CD8-positive, alpha-beta memory T cell (primary cell): ENCODE data around the gene ARHGEF40. TPM values are rescaled to one million over a fixed set of nuclear protein-coding genes. Genes with fewer than 3 reads are reported as not detected.

ENCODE experiments used
- CTCF ChIA-PET: fragments of 350-600 bp; sonication (Branson Sonifier 250); formaldehyde crosslinking; loops from one replicate; lab custom pipeline; 2021; ENCODE audit warnings: antibody characterized with exemption; lab: Charles Lee
- POLR2A ChIA-PET: fragments of 350-600 bp; sonication (Branson Sonifier 250); formaldehyde crosslinking; loops from one replicate; lab custom pipeline; 2021; ENCODE audit warnings: antibody characterized with exemption; lab: Charles Lee
- DNase-seq, 5 donors: peaks; one replicate each; pipeline versions ENCODE4 v3.0.0 to v3.0.0-alpha.2; 2020 to 2022; ENCODE audit warnings: mixed read lengths in 1 of 5
- H3K27ac ChIP-seq: one replicate; pipeline ENCODE4 v1.7.0; 2013; ENCODE audit warnings: low read depth, mild to moderate bottlenecking, low read length, moderate library complexity
- H3K27me3 ChIP-seq: 2 replicates; pipeline ENCODE4 v1.7.0; 2013; ENCODE audit warnings: low read length, mild to moderate bottlenecking; ENCODE audit not compliant: insufficient read depth, poor library complexity, severe bottlenecking
- H3K36me3 ChIP-seq: 2 replicates; pipeline ENCODE4 v1.7.0; 2013; ENCODE audit warnings: mild to moderate bottlenecking, low read length, moderate library complexity; ENCODE audit not compliant: insufficient read depth
- H3K4me1 ChIP-seq: 2 replicates; pipeline ENCODE4 v1.7.0; 2013; ENCODE audit warnings: mild to moderate bottlenecking, low read length, moderate library complexity; ENCODE audit not compliant: insufficient read depth
- H3K4me3 ChIP-seq: 2 replicates; pipeline ENCODE4 v1.7.0; 2013; ENCODE audit warnings: mild to moderate bottlenecking, low read length
- H3K9me3 ChIP-seq: 2 replicates; pipeline ENCODE4 v1.7.0; 2013; ENCODE audit warnings: mild to moderate bottlenecking, low read length
- H3K27ac Mint-ChIP-seq, 8 donors: one replicate each; pipeline ENCODE4 v1.8.0; 2020 to 2021; ENCODE audit warnings: mixed read lengths in 8 of 8, mild to moderate bottlenecking in 6 of 8, inconsistent platforms in 3 of 8, moderate library complexity in 3 of 8
- H3K27me3 Mint-ChIP-seq, 2 donors: one replicate each; pipeline ENCODE4 v1.8.0; 2020 to 2021; ENCODE audit warnings: mixed read lengths in 2 of 2, mild to moderate bottlenecking in 1 of 2, moderate library complexity in 1 of 2
- H3K36me3 Mint-ChIP-seq, 3 donors: one replicate each; pipeline ENCODE4 v1.8.0; 2020 to 2021; ENCODE audit warnings: mixed read lengths in 3 of 3, inconsistent platforms in 1 of 3, mild to moderate bottlenecking in 1 of 3
- H3K4me1 Mint-ChIP-seq, 3 donors: one replicate each; pipeline ENCODE4 v1.8.0; 2020 to 2021; ENCODE audit warnings: mixed read lengths in 3 of 3, inconsistent platforms in 1 of 3, mild to moderate bottlenecking in 1 of 3
- H3K4me3 Mint-ChIP-seq, 7 donors: one replicate each; pipeline ENCODE4 v1.8.0; 2020 to 2021; ENCODE audit warnings: mixed read lengths in 7 of 7, mild to moderate bottlenecking in 6 of 7, moderate library complexity in 4 of 7, inconsistent platforms in 2 of 7
- H3K9me3 Mint-ChIP-seq, 5 donors: one replicate each; pipeline ENCODE4 v1.8.0; 2020 to 2022; ENCODE audit warnings: mixed read lengths in 5 of 5, mild to moderate bottlenecking in 3 of 5, moderate library complexity in 2 of 5, inconsistent platforms in 1 of 5
- polyA plus RNA-seq: library from polyadenylated mRNA; unstranded; fragments of 300-500 nt; fragmentation: Illumina TruSeq; gene quantifications from one replicate; pipeline ENCODE4 v1.2.3, GENCODE V29; 2021
- total RNA-seq, 2 experiments: library from RNA; stranded (reverse); gene quantifications; one replicate each; pipeline ENCODE4 v1.2.3, GENCODE V29; 2021

The ARHGEF40 gene
- total and polyA plus RNA-seq, 3 experiments from 2014 or later: 0.16 to 0.40 (median 0.39) TPM

- no peak for DNase-seq
- peaks cover 0 to 5% (median 0%) of the 10 kb centered on the region in 3 donors for H3K36me3 Mint-ChIP-seq
- peaks cover 12 to 14% of the 10 kb centered on the region in 2 donors for H3K27me3 Mint-ChIP-seq
- H3K36me3 ChIP-seq: no peaks in the 10 kb centered on the region
- ChIA-PET POLR2A (no interaction called here), CTCF (interaction anchor here (3.5 to 12.2 kb wide), 3 partner anchors 11 to 84 kb away, joined by 20 to 201 read pairs (median 89); no protein-coding TSS in a partner anchor)
- H3K4me3 Mint-ChIP-seq: peak overlapping the region; percentile 8 to 93 (median 86)
- peaks cover 15% of the 10 kb centered on the region for H3K4me1 ChIP-seq
- H3K27me3 ChIP-seq: no peaks in the 10 kb centered on the region
- H3K27ac ChIP-seq: no peak overlapping the region
- H3K27ac Mint-ChIP-seq: peak overlapping the region in 6 of 8 donors; percentile 63 to 93 (median 87)
- peaks cover 0 to 2% (median 0%) of the 10 kb centered on the region in 5 donors for H3K9me3 Mint-ChIP-seq
- peaks cover 21 to 26% (median 23%) of the 10 kb centered on the region in 3 donors for H3K4me1 Mint-ChIP-seq
- H3K9me3 ChIP-seq: no peaks in the 10 kb centered on the region
- no peak overlapping the region for H3K4me3 ChIP-seq
Measured at GRCh38 chr14:21099596-21099985, 29.5 kb downstream of the ARHGEF40 start.

- H3K9me3 Mint-ChIP-seq: peaks cover 0 to 2% (median 0%) of the 10 kb centered on the region in 5 donors
- H3K27me3 ChIP-seq: no peaks in the 10 kb centered on the region
- H3K4me3 Mint-ChIP-seq: peak within 1 kb of the TSS in 5 of 7 donors; percentile 20 to 93 (median 83)
- no peaks in the 10 kb centered on the region for H3K36me3 ChIP-seq
- no peak within 1 kb of the TSS for H3K27ac ChIP-seq
- DNase-seq: no peak
- peaks cover 23 to 29% (median 28%) of the 10 kb centered on the region in 3 donors for H3K4me1 Mint-ChIP-seq
- H3K27me3 Mint-ChIP-seq: peaks cover 13 to 14% of the 10 kb centered on the region in 2 donors
- no peak within 1 kb of the TSS for H3K4me3 ChIP-seq
- peak within 1 kb of the TSS in 3 of 8 donors; percentile 73 to 86 (median 85) for H3K27ac Mint-ChIP-seq
- CTCF ChIA-PET: interaction anchor here (1.0 to 12.2 kb wide), 5 partner anchors 7 to 129 kb away, joined by 4 to 201 read pairs (median 89); no protein-coding TSS in a partner anchor
- POLR2A ChIA-PET: no interaction called here
- no peaks in the 10 kb centered on the region for H3K9me3 ChIP-seq
- H3K4me1 ChIP-seq: peaks cover 20% of the 10 kb centered on the region
- peaks cover 0 to 5% (median 0%) of the 10 kb centered on the region in 3 donors for H3K36me3 Mint-ChIP-seq
Measured at GRCh38 chr14:21100931-21101330, 30.8 kb downstream of the ARHGEF40 start, which contains the start of gene TMEM253. TMEM253 (plus strand) TSS chr14:21101066; CDS start chr14:21101344, 278 bp downstream.

- peaks cover 25 to 33% (median 31%) of the 10 kb centered on the region in 3 donors for H3K4me1 Mint-ChIP-seq
- ChIA-PET CTCF (interaction anchor here (1.0 to 12.2 kb wide), 6 partner anchors 8 to 130 kb away, joined by 4 to 201 read pairs (median 68); partner anchors contain the start of gene ARHGEF40), POLR2A (no interaction called here)
Measured at GRCh38 chr14:21101802-21102413, 31.8 kb downstream of the ARHGEF40 start.

GRCh38 chr14:21102521-21103410 lies 32.7 kb downstream of the ARHGEF40 start:
- no peak overlapping the region for H3K27ac ChIP-seq

More at GRCh38 chr14:21101802-21102413, 31.8 kb downstream of the ARHGEF40 start:
- H3K4me3 Mint-ChIP-seq: peak overlapping the region in 3 of 7 donors; percentile 6 to 32 (median 19)
- no peak overlapping the region for H3K27ac ChIP-seq
- H3K9me3 Mint-ChIP-seq: peaks cover 0 to 2% (median 0%) of the 10 kb centered on the region in 5 donors
- H3K36me3 Mint-ChIP-seq: peaks cover 0 to 5% (median 0%) of the 10 kb centered on the region in 3 donors
- no peaks in the 10 kb centered on the region for H3K27me3 ChIP-seq
- H3K9me3 ChIP-seq: no peaks in the 10 kb centered on the region
- peak overlapping the region in 2 of 8 donors; percentile 34 to 73 for H3K27ac Mint-ChIP-seq
- peaks cover 13 to 14% of the 10 kb centered on the region in 2 donors for H3K27me3 Mint-ChIP-seq
- H3K36me3 ChIP-seq: no peaks in the 10 kb centered on the region
- DNase-seq: no peak
- H3K4me1 ChIP-seq: peaks cover 25% of the 10 kb centered on the region
- no peak overlapping the region for H3K4me3 ChIP-seq

GRCh38 chr14:21103411-21103709 lies 33.3 kb downstream of the ARHGEF40 start:
- peak overlapping the region; percentile 98 for H3K27ac ChIP-seq
- ChIA-PET CTCF (interaction anchor here (0.6 to 12.2 kb wide), 13 partner anchors 10 to 133 kb away, joined by 3 to 201 read pairs (median 8); partner anchors contain the start of gene ARHGEF40), POLR2A (interaction anchor here (1.7 to 2.8 kb wide), 4 partner anchors 11 to 88 kb away, joined by 4 to 11 read pairs (median 10); partner anchors contain the start of gene NDRG2)
- peaks cover 25% of the 10 kb centered on the region for H3K4me1 ChIP-seq
- peaks cover 13 to 14% of the 10 kb centered on the region in 2 donors for H3K27me3 Mint-ChIP-seq
- H3K27me3 ChIP-seq: no peaks in the 10 kb centered on the region
- H3K36me3 Mint-ChIP-seq: peaks cover 0 to 5% (median 0%) of the 10 kb centered on the region in 3 donors
- H3K4me1 Mint-ChIP-seq: peaks cover 22 to 34% (median 25%) of the 10 kb centered on the region in 3 donors
- H3K4me3 ChIP-seq: peak overlapping the region; percentile 99
- peak overlapping the region; percentile 82 to 99 (median 92) for H3K27ac Mint-ChIP-seq
- H3K9me3 ChIP-seq: no peaks in the 10 kb centered on the region
- peaks cover 0 to 2% (median 0%) of the 10 kb centered on the region in 5 donors for H3K9me3 Mint-ChIP-seq
- no peaks in the 10 kb centered on the region for H3K36me3 ChIP-seq
- peak overlapping the region; percentile 79 to 96 (median 88) for H3K4me3 Mint-ChIP-seq
- no peak for DNase-seq

More at GRCh38 chr14:21102521-21103410, 32.7 kb downstream of the ARHGEF40 start:
- POLR2A ChIA-PET: interaction anchor here (2.0 to 2.8 kb wide), 3 partner anchors 10 to 88 kb away, joined by 10 to 11 read pairs (median 11); no protein-coding TSS in a partner anchor
- peaks cover 25% of the 10 kb centered on the region for H3K4me1 ChIP-seq
- H3K4me1 Mint-ChIP-seq: peaks cover 22 to 34% (median 25%) of the 10 kb centered on the region in 3 donors
- H3K4me3 ChIP-seq: peak overlapping the region; percentile 99
- CTCF ChIA-PET: interaction anchor here (0.6 to 12.2 kb wide), 10 partner anchors 9 to 132 kb away, joined by 3 to 201 read pairs (median 34); partner anchors contain the start of gene ARHGEF40
- DNase-seq: no peak
- H3K36me3 Mint-ChIP-seq: peaks cover 0 to 5% (median 0%) of the 10 kb centered on the region in 3 donors
- peaks cover 0 to 2% (median 0%) of the 10 kb centered on the region in 5 donors for H3K9me3 Mint-ChIP-seq
- no peaks in the 10 kb centered on the region for H3K27me3 ChIP-seq
- peak overlapping the region in 6 of 8 donors; percentile 11 to 95 (median 92) for H3K27ac Mint-ChIP-seq
- H3K4me3 Mint-ChIP-seq: peak overlapping the region; percentile 79 to 96 (median 88)
- H3K9me3 ChIP-seq: no peaks in the 10 kb centered on the region
- no peaks in the 10 kb centered on the region for H3K36me3 ChIP-seq
- H3K27me3 Mint-ChIP-seq: peaks cover 13 to 14% of the 10 kb centered on the region in 2 donors

GRCh38 chr14:21103710-21104447 lies 33.8 kb downstream of the ARHGEF40 start:
- Histone ChIP-seq H3K36me3 (no peaks in the 10 kb centered on the region), H3K4me1 (peaks cover 22% of the 10 kb centered on the region), H3K4me3 (peak overlapping the region; percentile 99), H3K27ac (peak overlapping the region; percentile 98), H3K9me3 (no peaks in the 10 kb centered on the region), H3K27me3 (no peaks in the 10 kb centered on the region)
- H3K9me3 Mint-ChIP-seq: peaks cover 0 to 2% (median 0%) of the 10 kb centered on the region in 5 donors
- ChIA-PET CTCF (interaction anchor here (0.7 to 12.2 kb wide), 22 partner anchors 10 to 374 kb away, joined by 3 to 201 read pairs (median 6); partner anchors contain the start of genes ARHGEF40 and RNASE7), POLR2A (interaction anchor here (1.0 to 2.8 kb wide), 6 partner anchors 11 to 89 kb away, joined by 4 to 11 read pairs (median 8); partner anchors contain the start of gene NDRG2)
- H3K36me3 Mint-ChIP-seq: peaks cover 0 to 5% (median 0%) of the 10 kb centered on the region in 3 donors
- DNase-seq: peak; percentile 87 to 95 (median 91)
- H3K4me1 Mint-ChIP-seq: peaks cover 19 to 31% (median 22%) of the 10 kb centered on the region in 3 donors
- peak overlapping the region; percentile 79 to 96 (median 88) for H3K4me3 Mint-ChIP-seq
- H3K27me3 Mint-ChIP-seq: peaks cover 11% of the 10 kb centered on the region in 2 donors
- H3K27ac Mint-ChIP-seq: peak overlapping the region; percentile 82 to 99 (median 93)
